NOMO-1 treated with dmso at 0.1 percent for 144 hours (cell line): ENCODE results near the gene FAM13A.
"Not testable (repeated sequence)": the region's sequence is repeated elsewhere in the genome, so short reads cannot be mapped to it uniquely, and the experiment has no call there.

Experiments used
- DNase-seq: peaks from one replicate; lab custom pipeline; 2025; ENCODE audit not compliant: unreplicated experiment; lab: John Stamatoyannopoulos, UW

FAM13A gene

GRCh38 chr4:89056953-89057398 lies at the start of gene FAM13A:
TSS of gene FAM13A (minus strand) at chr4:89057185. CDS start at chr4:89056964, 221 bp downstream.
- DNase-seq, result no peak

GRCh38 chr4:89105726-89106125 lies 48.7 kb upstream of the FAM13A start:
- DNase-seq, result no peak

GRCh38 chr4:89101256-89102161 lies 44.5 kb upstream of the FAM13A start:
- DNase-seq, result no peak

- no peak for DNase-seq
Measured at GRCh38 chr4:89100853-89101252, 43.9 kb upstream of the FAM13A start.

GRCh38 chr4:89099471-89099870 lies 42.5 kb upstream of the FAM13A start:
- DNase-seq, result no peak

DNA sequence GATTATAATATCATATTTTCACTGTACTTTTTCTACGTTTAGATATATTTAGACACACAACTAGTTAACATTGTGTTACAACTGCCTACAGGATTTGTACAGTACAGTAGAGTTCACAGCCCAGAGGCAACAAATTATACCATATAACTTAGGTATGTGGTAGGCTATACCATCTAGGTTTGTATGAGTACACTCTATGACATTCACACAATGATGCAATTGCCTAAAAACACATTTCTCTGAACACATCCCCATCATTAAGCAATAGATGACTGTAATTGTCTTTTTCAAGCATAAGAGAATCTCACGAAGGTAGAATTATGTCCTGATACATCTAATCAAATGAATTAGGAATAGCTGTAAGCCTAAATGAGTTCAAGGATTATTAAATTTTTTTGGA lies 42.0 kb upstream of the FAM13A start:
- DNase-seq, result no peak

- DNase-seq, result no peak
Measured at GRCh38 chr4:89078300-89078699, 21.3 kb upstream of the FAM13A start.

- DNase-seq, result no peak
Measured at GRCh38 chr4:89077761-89078160, 20.8 kb upstream of the FAM13A start.

- no peak for DNase-seq
Measured at GRCh38 chr4:89072921-89073320, 15.9 kb upstream of the FAM13A start.

DNA sequence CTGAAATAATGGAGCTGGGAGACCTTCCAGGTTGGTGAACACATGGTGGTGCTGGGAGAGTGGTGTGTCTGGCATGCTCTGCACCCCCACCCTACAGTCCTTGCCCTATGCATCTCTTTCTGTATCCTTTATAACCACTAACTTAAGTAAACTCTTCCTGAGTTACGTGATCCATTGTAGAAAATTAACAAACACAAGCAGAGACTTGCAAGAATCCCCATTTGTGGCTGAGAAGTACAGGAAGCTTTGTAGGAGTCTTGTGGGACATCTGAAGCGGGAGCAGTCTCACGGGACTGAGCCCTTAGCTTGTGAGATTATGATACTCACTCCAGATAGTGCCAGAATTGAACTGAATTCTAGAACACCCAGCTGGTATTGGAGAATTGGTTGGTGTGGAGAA lies 14.3 kb upstream of the FAM13A start:
- DNase-seq, result no peak

- no peak for DNase-seq
Measured at GRCh38 chr4:89070041-89070440, 13.1 kb upstream of the FAM13A start.

DNA sequence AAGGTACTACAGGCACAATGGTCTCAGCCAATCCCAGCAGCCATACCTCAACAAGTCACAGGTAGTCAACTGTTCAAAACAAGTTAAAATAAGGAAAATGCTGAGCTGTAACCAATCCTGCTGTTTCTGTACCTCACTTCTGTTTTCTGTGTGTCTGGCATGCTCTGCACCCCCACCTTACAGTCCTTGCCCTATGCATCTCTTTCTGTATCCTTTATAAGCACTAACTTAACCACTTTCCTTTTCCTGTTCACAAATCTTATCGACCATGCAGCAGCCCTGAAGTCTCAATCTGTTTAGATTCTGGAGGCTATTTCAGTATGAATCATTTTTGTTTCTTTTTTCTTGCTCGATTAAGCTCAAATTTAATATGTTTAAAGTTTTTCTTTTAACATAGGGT lies 12.5 kb upstream of the FAM13A start:
- DNase-seq, result no peak

DNA sequence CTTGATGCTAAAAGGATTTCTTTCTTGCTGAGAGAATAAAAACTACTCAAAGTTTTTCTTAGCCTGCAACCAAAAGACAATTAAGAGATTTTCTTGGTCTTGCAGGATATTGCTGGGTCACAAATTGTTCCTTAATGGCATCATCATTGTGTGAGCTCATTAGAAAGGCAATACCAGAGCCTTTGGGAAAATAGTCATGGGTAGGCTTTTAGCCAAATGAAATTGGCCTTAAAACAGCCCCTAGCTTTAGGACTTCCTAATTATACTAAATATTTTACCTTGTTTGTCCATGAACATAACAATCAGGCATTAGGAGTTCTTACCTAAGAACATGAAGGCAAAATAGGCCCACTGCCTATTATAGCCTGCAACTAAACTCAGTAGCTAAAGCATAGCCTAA lies 10.4 kb upstream of the FAM13A start:
- DNase-seq, result no peak

- DNase-seq, result no peak
Measured at GRCh38 chr4:89064848-89065247, 7.9 kb upstream of the FAM13A start.

DNA sequence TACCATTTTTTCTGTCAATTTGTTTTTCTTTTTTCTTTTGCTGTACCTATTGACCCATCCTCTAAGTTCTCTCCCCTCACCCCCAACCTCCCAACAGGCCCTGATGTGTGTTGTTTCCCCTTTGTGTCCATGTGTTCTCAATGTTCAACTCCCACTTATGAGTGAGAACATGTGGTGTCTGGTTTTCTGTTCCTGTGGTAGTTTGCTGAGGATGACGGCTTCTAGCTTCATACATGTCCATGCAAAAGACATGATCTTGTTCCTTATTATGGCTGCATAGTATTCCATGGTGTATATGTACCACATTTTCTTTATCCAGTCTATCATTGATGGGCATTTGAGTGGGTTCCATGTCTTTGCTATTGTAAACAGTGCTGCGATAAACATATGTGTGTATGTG lies 859 bp upstream of the FAM13A start:
- DNase-seq, result not testable (repeated sequence)

DNA sequence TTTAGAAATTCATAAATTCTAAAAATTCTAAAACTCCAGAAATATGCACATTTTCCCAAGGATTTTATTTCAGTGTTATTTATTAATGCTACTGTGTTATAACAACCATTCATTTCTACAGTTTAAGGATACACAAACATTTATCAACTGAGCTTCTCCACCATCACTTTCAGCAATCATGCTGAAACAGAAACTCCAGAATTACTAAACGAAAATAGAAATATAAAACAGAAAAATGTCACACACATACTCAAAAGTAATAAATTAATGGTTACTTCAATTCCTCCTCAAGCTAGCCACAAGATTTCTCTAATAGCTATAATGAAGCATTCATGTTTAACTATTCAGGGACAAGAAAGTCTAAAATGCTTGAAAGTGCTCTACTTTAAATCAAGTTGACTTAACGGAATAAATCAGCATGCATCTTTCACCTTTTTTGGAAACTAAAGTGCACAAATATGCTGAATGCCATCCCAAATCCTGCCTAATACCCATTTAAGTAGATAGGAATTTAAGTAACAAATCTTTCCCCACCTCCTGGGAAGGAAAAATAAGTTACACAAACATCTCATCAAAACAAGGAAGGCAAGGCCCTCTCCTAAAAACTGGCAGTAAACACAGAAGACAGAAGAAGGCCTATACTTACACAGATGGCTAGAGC lies 563 bp downstream of the FAM13A start:
- no peak for DNase-seq

GRCh38 chr4:89055157-89056080 lies 1.6 kb downstream of the FAM13A start:
- DNase-seq, result no peak

DNA sequence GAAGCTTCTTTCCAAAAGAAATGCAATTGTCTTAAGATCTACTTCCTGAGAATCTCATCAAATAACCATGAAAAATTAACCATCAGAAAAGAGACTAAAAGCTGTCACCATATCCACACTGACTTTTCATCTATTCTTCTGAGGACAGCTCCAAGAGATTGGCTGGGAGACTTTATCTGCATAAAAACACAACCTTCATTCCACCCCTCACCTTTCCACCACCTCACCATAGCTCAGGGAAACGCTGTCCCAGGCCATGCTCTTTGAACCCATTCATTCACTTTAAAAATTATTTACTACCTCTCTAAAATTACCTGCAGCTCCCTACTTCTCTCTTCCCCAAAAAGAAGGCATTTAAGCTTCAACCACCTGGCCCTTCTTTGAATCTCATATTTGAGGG lies 2.4 kb downstream of the FAM13A start:
- DNase-seq, result no peak

DNA sequence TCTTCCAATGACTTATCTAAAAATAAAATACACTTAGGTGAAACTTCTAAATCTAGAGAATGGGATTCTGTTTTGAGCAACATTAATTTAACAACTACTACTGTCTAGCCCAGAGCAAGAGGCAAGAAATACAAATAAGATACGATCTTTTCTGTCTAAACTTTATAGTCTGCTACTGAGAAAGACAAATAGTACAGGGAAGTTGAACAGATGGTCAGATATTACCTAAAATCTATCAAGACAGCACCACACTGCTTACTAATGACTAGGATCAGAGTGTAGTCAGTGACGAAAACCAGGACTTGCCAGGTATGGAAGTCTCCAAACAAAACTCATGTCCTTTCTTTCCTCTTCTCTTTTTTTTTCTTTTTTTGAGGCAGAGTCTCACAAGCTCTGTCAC lies 7.1 kb downstream of the FAM13A start:
- no peak for DNase-seq

- DNase-seq, result no peak
Measured at GRCh38 chr4:89048906-89049601, 7.9 kb downstream of the FAM13A start.
